Natural killer cell (primary cell): ENCODE data around the gene RCAN3. TPM values are rescaled to one million over a fixed set of nuclear protein-coding genes. Genes with fewer than 3 reads are reported as not detected.
A peak's percentile ranks its signal among the peaks of the same experiment; 100 is the strongest.

Source experiments
- ATAC-seq, 3 donors: fragments of 150-1000 bp in 2 of 3; fragments of 200-7000 bp in 1 of 3; cut with Tn5 transposase; 1 replicate in 1 of 3; 2 replicates in 2 of 3; pipeline ENCODE4 v1.10.0; 2021; ENCODE audit warnings: mild to moderate bottlenecking in 2 of 3, moderate library complexity in 2 of 3
- DNase-seq, 2 donors: peaks; one replicate each; pipeline versions ENCODE4 v3.0.0 to v3.0.0-alpha.2; 2013 to 2021; ENCODE audit warnings: mixed read lengths in 1 of 2
- H3K27ac ChIP-seq: one replicate; pipeline ENCODE4 v1.5.1; 2013; ENCODE audit warnings: mild to moderate bottlenecking, low read length
- H3K27me3 ChIP-seq: one replicate; pipeline ENCODE4 v1.6.1; 2013; ENCODE audit warnings: low read length; ENCODE audit not compliant: control insufficient read depth, insufficient read depth
- H3K36me3 ChIP-seq: one replicate; pipeline ENCODE4 v1.6.1; 2013; ENCODE audit warnings: low read length; ENCODE audit not compliant: control insufficient read depth, insufficient read depth
- H3K4me1 ChIP-seq: one replicate; pipeline ENCODE4 v1.6.1; 2013; ENCODE audit warnings: low read length; ENCODE audit not compliant: control insufficient read depth, insufficient read depth
- H3K4me3 ChIP-seq: one replicate; pipeline ENCODE4 v1.5.1; 2013; ENCODE audit warnings: low read length
- H3K9me3 ChIP-seq: one replicate; pipeline ENCODE4 v1.6.1; 2013; ENCODE audit warnings: low read length; ENCODE audit not compliant: control insufficient read depth, insufficient read depth
- H3K27ac Mint-ChIP-seq, 2 donors: one replicate each; pipeline ENCODE4 v1.8.0; 2022; ENCODE audit warnings: mild to moderate bottlenecking in 2 of 2, mixed read lengths in 2 of 2, moderate library complexity in 1 of 2
- H3K27me3 Mint-ChIP-seq, 2 donors: one replicate each; pipeline ENCODE4 v1.8.0; 2022; ENCODE audit warnings: low read depth in 2 of 2, mixed read lengths in 2 of 2
- H3K36me3 Mint-ChIP-seq: one replicate; pipeline ENCODE4 v1.8.0; 2022; ENCODE audit warnings: mixed read lengths
- H3K4me1 Mint-ChIP-seq, 2 donors: one replicate each; pipeline ENCODE4 v1.8.0; 2022; ENCODE audit warnings: mixed read lengths in 2 of 2
- H3K4me3 Mint-ChIP-seq: one replicate; pipeline ENCODE4 v1.8.0; 2022; ENCODE audit warnings: mild to moderate bottlenecking, moderate library complexity, mixed read lengths
- H3K9me3 Mint-ChIP-seq, 2 donors: one replicate each; pipeline ENCODE4 v1.8.0; 2022; ENCODE audit warnings: mixed read lengths in 2 of 2
- WGBS: methylation state at CpG from one replicate; pipeline ENCODE4 v1.1.7; 2013; ENCODE audit warnings: missing lambda C conversion rate; ENCODE audit not compliant: insufficient coverage; 5-methylcytosine and 5-hydroxymethylcytosine counted together
- intact Hi-C: fragments of 100-400 bp; cut with micrococcal nuclease; formaldehyde crosslinking; loops from one replicate; pipeline ENCODE4 v1.14.2; 2022
- total RNA-seq, 4 donors: library from RNA; stranded (reverse); fragments of 120-200 nt in 1 of 4; gene quantifications; one replicate each; pipeline versions ENCODE4 v1.2.3 to v1.2.4, GENCODE V29; 2013 to 2022
- TF ChIP-seq, protein P1 (sequence below): fragments of 200-600 bp; IDR thresholded peaks from one replicate; pipeline ENCODE4 v1.8.0; 2022; ENCODE audit warnings: antibody characterized with exemption

RCAN3 gene
- total RNA-seq, 3 donors from 2014 or later (not counting 1 experiment from before 2014, with no cell fraction given), result 4.5 to 8.1 (median 7.9) TPM

DNA sequence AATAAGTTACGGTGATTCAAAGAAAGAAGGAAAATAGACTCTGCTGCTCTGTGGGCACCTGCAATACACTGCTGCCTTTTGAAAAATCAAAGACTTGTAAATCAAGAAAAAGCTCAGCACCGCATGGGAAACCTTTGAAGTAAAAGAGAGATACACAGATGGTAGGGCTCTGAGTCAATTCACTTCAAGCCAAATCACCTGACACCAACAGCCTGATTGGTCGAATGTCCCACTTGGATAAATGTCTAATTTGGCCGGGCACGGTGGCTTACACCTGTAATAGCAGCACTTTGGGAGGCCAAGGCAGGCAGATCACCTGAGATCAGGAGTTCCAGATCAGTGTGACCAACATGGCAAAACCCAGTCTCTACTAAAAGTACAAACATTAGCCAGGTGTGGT is 19.2 kb upstream of the RCAN3 start:
- Mint-ChIP-seq H3K27me3 (peaks cover 2 to 9% of the 10 kb centered on the region in 2 donors), H3K27ac (no peak overlapping the region), H3K4me3 (no peak overlapping the region), H3K36me3 (no peaks in the 10 kb centered on the region), H3K9me3 (no peaks in the 10 kb centered on the region), H3K4me1 (peaks cover 12 to 20% of the 10 kb centered on the region in 2 donors)
- Histone ChIP-seq H3K4me3 (no peak overlapping the region), H3K36me3 (no peaks in the 10 kb centered on the region), H3K4me1 (peaks cover 35% of the 10 kb centered on the region), H3K27ac (no peak overlapping the region), H3K27me3 (no peaks in the 10 kb centered on the region), H3K9me3 (no peaks in the 10 kb centered on the region)
- no peak for ATAC-seq
- DNase-seq, result peak in 1 of 2 donors; percentile 64
- TF ChIP-seq, protein P1, sequence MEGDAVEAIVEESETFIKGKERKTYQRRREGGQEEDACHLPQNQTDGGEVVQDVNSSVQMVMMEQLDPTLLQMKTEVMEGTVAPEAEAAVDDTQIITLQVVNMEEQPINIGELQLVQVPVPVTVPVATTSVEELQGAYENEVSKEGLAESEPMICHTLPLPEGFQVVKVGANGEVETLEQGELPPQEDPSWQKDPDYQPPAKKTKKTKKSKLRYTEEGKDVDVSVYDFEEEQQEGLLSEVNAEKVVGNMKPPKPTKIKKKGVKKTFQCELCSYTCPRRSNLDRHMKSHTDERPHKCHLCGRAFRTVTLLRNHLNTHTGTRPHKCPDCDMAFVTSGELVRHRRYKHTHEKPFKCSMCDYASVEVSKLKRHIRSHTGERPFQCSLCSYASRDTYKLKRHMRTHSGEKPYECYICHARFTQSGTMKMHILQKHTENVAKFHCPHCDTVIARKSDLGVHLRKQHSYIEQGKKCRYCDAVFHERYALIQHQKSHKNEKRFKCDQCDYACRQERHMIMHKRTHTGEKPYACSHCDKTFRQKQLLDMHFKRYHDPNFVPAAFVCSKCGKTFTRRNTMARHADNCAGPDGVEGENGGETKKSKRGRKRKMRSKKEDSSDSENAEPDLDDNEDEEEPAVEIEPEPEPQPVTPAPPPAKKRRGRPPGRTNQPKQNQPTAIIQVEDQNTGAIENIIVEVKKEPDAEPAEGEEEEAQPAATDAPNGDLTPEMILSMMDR, result no peak
- intact Hi-C loops, result loop anchor here (10.0 kb wide), 1 partner anchor 101 kb away; no protein-coding TSS in a partner anchor
- 92% methylated on average over 5 of the region's 5 CpGs for WGBS

DNA sequence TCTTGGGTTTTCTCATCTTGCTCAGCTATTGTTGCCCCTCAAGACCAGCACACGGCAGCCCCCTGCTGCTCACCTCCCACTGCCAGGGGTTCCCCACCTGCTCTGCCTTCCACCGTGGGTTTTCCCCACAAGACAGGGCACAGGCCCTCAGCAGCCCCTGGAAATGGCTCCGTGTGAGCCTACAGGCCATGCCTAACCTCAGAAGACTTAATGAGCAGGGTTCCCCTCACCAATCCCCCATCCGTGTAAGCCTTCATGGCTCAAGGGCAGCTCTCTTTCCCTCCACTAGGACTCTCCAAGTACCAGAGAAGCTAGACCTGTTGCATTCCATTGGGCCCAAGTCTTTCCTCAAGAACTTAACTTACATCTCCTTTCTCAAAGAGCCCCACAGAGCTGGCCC is 18.4 kb upstream of the RCAN3 start:
- no peak overlapping the region for H3K4me3 Mint-ChIP-seq
- H3K27ac ChIP-seq, result no peak overlapping the region
- H3K27ac Mint-ChIP-seq, result no peak overlapping the region
- WGBS, result 75% methylated on average over 4 of the region's 4 CpGs
- no peaks in the 10 kb centered on the region for H3K36me3 ChIP-seq
- no peaks in the 10 kb centered on the region for H3K27me3 ChIP-seq
- H3K9me3 Mint-ChIP-seq, result no peaks in the 10 kb centered on the region
- H3K9me3 ChIP-seq, result no peaks in the 10 kb centered on the region
- H3K4me1 ChIP-seq, result peaks cover 35% of the 10 kb centered on the region
- H3K36me3 Mint-ChIP-seq, result no peaks in the 10 kb centered on the region
- intact Hi-C loops, result loop anchor here (10.0 kb wide), 1 partner anchor 101 kb away; no protein-coding TSS in a partner anchor
- peaks cover 12 to 20% of the 10 kb centered on the region in 2 donors for H3K4me1 Mint-ChIP-seq
- DNase-seq (peak in 1 of 2 donors; percentile 62), ATAC-seq (no peak)
- peaks cover 3 to 9% of the 10 kb centered on the region in 2 donors for H3K27me3 Mint-ChIP-seq
- no peak overlapping the region for H3K4me3 ChIP-seq
- TF ChIP-seq, protein P1, result no peak

DNA sequence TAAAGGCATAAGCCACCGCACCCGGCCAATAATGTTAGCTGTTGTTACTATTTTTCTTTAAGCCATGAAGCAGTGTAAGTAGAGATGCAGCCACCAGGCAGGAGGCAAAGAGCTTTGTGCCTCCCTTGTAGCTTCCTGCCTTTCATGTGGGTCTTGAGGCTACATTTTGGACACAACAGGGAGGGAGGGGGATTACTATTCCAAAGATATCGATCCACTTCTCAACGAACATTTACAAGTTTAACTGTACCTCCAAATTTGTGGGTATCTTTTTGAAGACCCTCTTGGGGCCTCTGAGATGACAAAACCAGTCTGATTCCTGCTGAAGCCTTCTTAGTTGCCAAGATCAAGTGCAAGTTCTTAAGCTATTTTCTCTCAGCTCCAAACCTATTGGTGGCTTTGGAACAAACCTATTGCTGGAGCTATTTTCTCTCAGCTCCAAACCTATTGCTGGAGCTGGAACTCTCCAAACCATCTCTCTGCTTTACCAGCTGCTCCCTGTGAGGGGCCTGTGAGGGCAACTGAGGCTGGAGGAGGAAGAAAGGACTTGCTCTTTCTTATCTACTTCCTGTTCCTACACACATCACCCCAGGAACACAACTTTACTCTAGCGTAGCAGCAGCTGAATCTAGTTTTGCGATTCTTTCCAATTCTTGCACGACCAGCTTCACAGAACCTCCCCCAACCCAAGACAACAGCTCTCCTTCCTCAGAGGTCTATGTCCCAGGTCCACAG is 16.1 kb upstream of the RCAN3 start:
- peaks cover 23% of the 10 kb centered on the region for H3K4me1 ChIP-seq
- intact Hi-C loops, result loop anchor here (10.0 kb wide), 1 partner anchor 98 kb away; no protein-coding TSS in a partner anchor

More for the DNA sequence above, 16.1 kb upstream of the RCAN3 start:
- H3K4me3 Mint-ChIP-seq, result no peak overlapping the region
- H3K9me3 ChIP-seq, result no peaks in the 10 kb centered on the region
- no peak overlapping the region for H3K27ac Mint-ChIP-seq
- no peaks in the 10 kb centered on the region for H3K9me3 Mint-ChIP-seq
- no peaks in the 10 kb centered on the region for H3K27me3 ChIP-seq
- H3K36me3 Mint-ChIP-seq, result no peaks in the 10 kb centered on the region
- ATAC-seq (no peak), DNase-seq (peak in 1 of 2 donors; percentile 82)
- H3K4me3 ChIP-seq, result no peak overlapping the region
- H3K27ac ChIP-seq, result no peak overlapping the region
- H3K27me3 Mint-ChIP-seq, result peaks cover 11 to 17% of the 10 kb centered on the region in 2 donors
- WGBS, result 39% methylated on average over 7 of the region's 7 CpGs
- H3K36me3 ChIP-seq, result no peaks in the 10 kb centered on the region
- peaks cover 4 to 12% of the 10 kb centered on the region in 2 donors for H3K4me1 Mint-ChIP-seq
- TF ChIP-seq, protein P1, result no peak
